K562 (cell line): ENCODE measurements around the gene SPTBN4. TPM values are rescaled to one million over a fixed set of nuclear protein-coding genes. Genes with fewer than 3 reads are reported as not detected.

Source experiments
- DIDO1 ChIP-seq: fragments of 450-650 bp; IDR thresholded peaks from 2 replicates; pipeline ENCODE4 v1.6.1; 2016; ENCODE audit warnings: low read depth, missing biosample characterization, missing genetic modification characterization
- ILF3 ChIP-seq: fragments of 450-650 bp; IDR thresholded peaks from 2 replicates; pipeline ENCODE4 v1.6.1; 2018; ENCODE audit warnings: antibody characterized with exemption, mild to moderate bottlenecking, moderate library complexity, borderline replicate concordance
- ILK ChIP-seq: fragments of 450-650 bp; IDR thresholded peaks from 2 replicates; pipeline ENCODE4 v1.6.1; 2016; ENCODE audit warnings: missing genetic modification characterization, low read depth, mild to moderate bottlenecking, missing compliant biosample characterization, moderate library complexity, borderline replicate concordance
- KLF10 ChIP-seq: fragments of 250-450 bp; sonication (Bioruptor Pico); IDR thresholded peaks from 2 replicates; pipeline ENCODE4 v1.6.1; 2021; ENCODE audit warnings: matching md5 sums
- PHF20 ChIP-seq: fragments of 450-650 bp; IDR thresholded peaks from 2 replicates; pipeline ENCODE4 v1.6.1; 2018; ENCODE audit not compliant: partially characterized antibody
- PHTF2 ChIP-seq: fragments of 250-450 bp; sonication (Bioruptor Pico); IDR thresholded peaks from 2 replicates; pipeline ENCODE4 v1.5.0; 2021; ENCODE audit warnings: mild to moderate bottlenecking
- RBM17 ChIP-seq: fragments of 200-400 bp; formaldehyde crosslinking; IDR thresholded peaks from 2 replicates; pipeline ENCODE4 v1.6.1; 2017; ENCODE audit warnings: low read depth, mild to moderate bottlenecking, low read length, borderline replicate concordance
- RHOXF2B ChIP-seq: fragments of 250-450 bp; sonication (Bioruptor Pico); conservative IDR thresholded peaks from 2 replicates; pipeline ENCODE4 v1.5.1; 2021
- SMAD4 ChIP-seq: fragments of 250-450 bp; sonication (Bioruptor Pico); conservative IDR thresholded peaks from 2 replicates; pipeline ENCODE4 v1.8.0; 2021; ENCODE audit warnings: inconsistent platforms, mild to moderate bottlenecking, moderate library complexity
- SMARCA5 ChIP-seq: fragments of 450-650 bp; IDR thresholded peaks from 2 replicates; pipeline ENCODE4 v1.6.1; 2016
- ZBTB33 ChIP-seq: sonication (generic); formaldehyde crosslinking; IDR thresholded peaks from 2 replicates; pipeline ENCODE4 v1.8.1; 2023; ENCODE audit warnings: mild to moderate bottlenecking, missing genetic modification reagents
- ZBTB40 ChIP-seq, 2 experiments: fragments of 450-650 bp in 1 of 2; sonication (generic) in 1 of 2; formaldehyde crosslinking in 1 of 2; IDR thresholded peaks; 2 replicates each; pipeline versions ENCODE4 v1.7.1 to v1.9.0; 2016 to 2022; ENCODE audit warnings: inconsistent platforms in 1 of 2, mild to moderate bottlenecking in 1 of 2, missing genetic modification reagents in 1 of 2
- ZKSCAN8 ChIP-seq: fragments of 200-800 bp; sonication (Bioruptor generic); IDR thresholded peaks from 2 replicates; pipeline ENCODE4 v1.6.1; 2016; ENCODE audit warnings: missing genetic modification characterization, missing compliant biosample characterization
- ZZZ3 ChIP-seq: fragments of 450-650 bp; IDR thresholded peaks from 2 replicates; pipeline ENCODE4 v1.6.1; 2016; ENCODE audit warnings: antibody characterized with exemption, mild to moderate bottlenecking, moderate library complexity
- polyA plus RNA-seq, 8 experiments: library from polyadenylated mRNA; depleted of rRNA in 4 of 8; stranded (reverse) in 5 of 8; unstranded in 3 of 8; fragments of >200 nt; fragmentation: Nextera tagmentation in 2 of 8; fragmentation: Illumina TruSeq in 1 of 8; extraction: Ambion mirVana in 2 of 8; extraction: Trizol in 1 of 8; gene quantifications; 2 replicates each; pipeline versions ENCODE4 v1.2.1 to v1.2.3, GENCODE V29; 2011 to 2014; ENCODE audit warnings: inconsistent platforms in 1 of 8, missing spikeins in 1 of 8
- total RNA-seq, 7 experiments: library from RNA; depleted of rRNA in 6 of 7; stranded (reverse); fragments of >200 nt in 6 of 7; fragmentation: Illumina TruSeq in 2 of 7; extraction: Trizol in 2 of 7; gene quantifications; 2 replicates each; pipeline versions ENCODE4 v1.2.1 to v1.2.3, GENCODE V29; 2011 to 2021; ENCODE audit warnings: low replicate concordance in 1 of 7
- TF ChIP-seq, protein P1 (sequence below): sonication (generic); formaldehyde crosslinking; IDR thresholded peaks from 2 replicates; pipeline ENCODE4 v1.8.0; 2022; ENCODE audit warnings: mild to moderate bottlenecking, missing genetic modification reagents, borderline replicate concordance

SPTBN4 gene
- total and polyA plus RNA-seq, 9 of the 15 experiments (the other 6 are each of a cell fraction or from before 2014, with no cell fraction given) = 0.01 to 1.5 (median 0.86) TPM

DNA sequence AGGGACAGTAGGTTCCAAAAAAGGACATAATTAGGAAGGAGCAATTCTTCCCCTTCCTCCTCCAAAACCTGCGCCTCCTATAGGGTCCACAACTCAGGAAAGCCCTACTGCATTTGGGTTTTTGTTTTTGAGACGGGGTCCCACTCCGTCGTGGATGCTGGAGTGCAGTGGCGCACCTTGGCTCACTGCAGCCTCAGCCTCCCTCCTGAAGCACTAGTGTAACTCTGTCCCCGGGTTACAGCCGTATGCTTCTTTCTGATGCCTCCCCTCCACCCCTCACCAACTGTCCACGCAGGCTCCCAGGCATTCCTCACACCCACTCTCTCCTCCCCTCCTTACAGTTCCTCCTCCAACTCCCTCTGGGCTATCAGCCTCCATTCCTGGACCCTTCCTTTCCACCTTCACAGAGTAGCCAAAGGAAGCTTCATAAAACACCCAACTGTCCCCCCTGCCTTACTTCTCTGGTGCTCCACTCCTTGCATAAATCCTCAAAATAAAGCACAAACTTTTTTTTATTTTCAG is 20.5 kb upstream of the SPTBN4 start (continued):
- TF ChIP-seq DIDO1 (tag) (no peak), RBM17 (no peak), KLF10 (CRISPR knock-in tag) (no peak), ZKSCAN8 (CRISPR knock-in tag) (no peak), ZBTB40 (IDR thresholded peaks at IDR 0.05) (no peak), ZBTB40 (CRISPR knock-in tag; IDR thresholded peaks at IDR 0.05) (no peak), RHOXF2B (no peak; the same call in 1 of the 2 replicates), ZBTB33 (CRISPR knock-in tag) (peak; percentile 35; the same call in 1 of the 2 replicates), ZZZ3 (no peak), SMAD4 (CRISPR knock-in tag) (no peak), ILK (no peak), ILF3 (0 out of 2 replicates have a peak, but pooled peaks have one; percentile 62), PHF20 (no peak), SMARCA5 (no peak), PHTF2 (CRISPR knock-in tag) (0 out of 2 replicates have a peak, but pooled peaks have one; percentile 18)
- TF ChIP-seq, protein P1, sequence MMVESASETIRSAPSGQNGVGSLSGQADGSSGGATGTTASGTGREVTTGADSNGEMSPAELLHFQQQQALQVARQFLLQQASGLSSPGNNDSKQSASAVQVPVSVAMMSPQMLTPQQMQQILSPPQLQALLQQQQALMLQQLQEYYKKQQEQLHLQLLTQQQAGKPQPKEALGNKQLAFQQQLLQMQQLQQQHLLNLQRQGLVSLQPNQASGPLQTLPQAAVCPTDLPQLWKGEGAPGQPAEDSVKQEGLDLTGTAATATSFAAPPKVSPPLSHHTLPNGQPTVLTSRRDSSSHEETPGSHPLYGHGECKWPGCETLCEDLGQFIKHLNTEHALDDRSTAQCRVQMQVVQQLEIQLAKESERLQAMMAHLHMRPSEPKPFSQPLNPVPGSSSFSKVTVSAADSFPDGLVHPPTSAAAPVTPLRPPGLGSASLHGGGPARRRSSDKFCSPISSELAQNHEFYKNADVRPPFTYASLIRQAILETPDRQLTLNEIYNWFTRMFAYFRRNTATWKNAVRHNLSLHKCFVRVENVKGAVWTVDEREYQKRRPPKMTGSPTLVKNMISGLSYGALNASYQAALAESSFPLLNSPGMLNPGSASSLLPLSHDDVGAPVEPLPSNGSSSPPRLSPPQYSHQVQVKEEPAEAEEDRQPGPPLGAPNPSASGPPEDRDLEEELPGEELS (CRISPR knock-in tag) = no peak
